Measurements from ENCODE around the gene MST1R. TPM values are rescaled to one million over a fixed set of nuclear protein-coding genes. Genes with fewer than 3 reads are reported as not detected.

Gene MST1R
- polyA plus RNA-seq, 1 experiment: 0.64 TPM

- ChIA-PET POLR2A (interaction anchor here (0.6 kb wide), 1 partner anchor 136 kb away, joined by 3 read pairs; no protein-coding TSS in a partner anchor), CTCF (interaction anchor here (0.6 to 1.5 kb wide), 3 partner anchors 24 to 96 kb away, joined by 3 to 4 read pairs (median 3); partner anchors contain the start of gene INKA1)
- DNase-seq (ENCODE audit: low read depth): no peak
- H3K4me3 ChIP-seq (ENCODE audit: low read depth, low read length): no peak overlapping the region
- TF ChIP-seq, protein P1, sequence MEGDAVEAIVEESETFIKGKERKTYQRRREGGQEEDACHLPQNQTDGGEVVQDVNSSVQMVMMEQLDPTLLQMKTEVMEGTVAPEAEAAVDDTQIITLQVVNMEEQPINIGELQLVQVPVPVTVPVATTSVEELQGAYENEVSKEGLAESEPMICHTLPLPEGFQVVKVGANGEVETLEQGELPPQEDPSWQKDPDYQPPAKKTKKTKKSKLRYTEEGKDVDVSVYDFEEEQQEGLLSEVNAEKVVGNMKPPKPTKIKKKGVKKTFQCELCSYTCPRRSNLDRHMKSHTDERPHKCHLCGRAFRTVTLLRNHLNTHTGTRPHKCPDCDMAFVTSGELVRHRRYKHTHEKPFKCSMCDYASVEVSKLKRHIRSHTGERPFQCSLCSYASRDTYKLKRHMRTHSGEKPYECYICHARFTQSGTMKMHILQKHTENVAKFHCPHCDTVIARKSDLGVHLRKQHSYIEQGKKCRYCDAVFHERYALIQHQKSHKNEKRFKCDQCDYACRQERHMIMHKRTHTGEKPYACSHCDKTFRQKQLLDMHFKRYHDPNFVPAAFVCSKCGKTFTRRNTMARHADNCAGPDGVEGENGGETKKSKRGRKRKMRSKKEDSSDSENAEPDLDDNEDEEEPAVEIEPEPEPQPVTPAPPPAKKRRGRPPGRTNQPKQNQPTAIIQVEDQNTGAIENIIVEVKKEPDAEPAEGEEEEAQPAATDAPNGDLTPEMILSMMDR (IDR thresholded peaks at IDR 0.05; ENCODE audit: insufficient read depth, low read depth, low read length): 0 out of 2 replicates have a peak, but pooled peaks have one; percentile 1
- H3K36me3 ChIP-seq (ENCODE audit: control insufficient read depth, insufficient read depth, low read length): no peaks in the 10 kb centered on the region
- no peaks in the 10 kb centered on the region for H3K27me3 ChIP-seq (ENCODE audit: control insufficient read depth, insufficient read depth, low read length)
Observed at GRCh38 chr3:49899815-49900214, 3.9 kb downstream of the MST1R start.

DNA sequence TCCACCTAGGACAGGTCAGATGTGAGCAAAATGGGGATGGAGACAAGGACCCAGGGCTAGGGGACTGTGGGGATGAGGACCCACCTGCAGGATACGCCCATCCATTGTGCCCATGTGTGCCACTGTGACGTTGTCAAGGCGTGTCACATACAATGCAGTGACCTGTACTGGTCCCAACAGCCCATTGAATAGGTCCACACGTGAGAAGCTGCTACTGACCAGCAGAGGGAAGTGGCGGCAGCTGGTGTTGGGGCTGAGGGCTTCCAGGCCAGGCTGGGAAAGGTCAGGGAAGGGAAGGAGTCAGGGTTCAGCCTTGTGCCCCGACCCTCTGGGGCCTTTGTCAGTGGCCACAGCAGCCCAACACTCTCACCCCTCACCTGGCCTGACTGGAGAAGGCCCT, 4.7 kb downstream of the MST1R start:
- no peak overlapping the region for H3K4me3 ChIP-seq (ENCODE audit: low read depth, low read length)
- POLR2A ChIA-PET: no interaction called here

GRCh38 chr3:49896345-49896744, 7.3 kb downstream of the MST1R start:
- CTCF ChIA-PET: no interaction called here
- Histone ChIP-seq H3K36me3 (ENCODE audit: control insufficient read depth, insufficient read depth, low read length) (no peaks in the 10 kb centered on the region), H3K4me3 (ENCODE audit: low read depth, low read length) (no peak overlapping the region), H3K27me3 (ENCODE audit: control insufficient read depth, insufficient read depth, low read length) (no peaks in the 10 kb centered on the region)
- TF ChIP-seq, protein P1 (IDR thresholded peaks at IDR 0.05; ENCODE audit: insufficient read depth, low read depth, low read length): no peak
- POLR2A ChIA-PET: no interaction called here
- no peak for DNase-seq (ENCODE audit: low read depth)

More for the DNA sequence above, 4.7 kb downstream of the MST1R start:
- CTCF ChIA-PET: interaction anchor here (1.7 kb wide), 1 partner anchor 16 kb away, joined by 3 read pairs; no protein-coding TSS in a partner anchor
- DNase-seq (ENCODE audit: low read depth): no peak
- TF ChIP-seq, protein P1 (IDR thresholded peaks at IDR 0.05; ENCODE audit: insufficient read depth, low read depth, low read length): no peak
- no peaks in the 10 kb centered on the region for H3K36me3 ChIP-seq (ENCODE audit: control insufficient read depth, insufficient read depth, low read length)
- H3K27me3 ChIP-seq (ENCODE audit: control insufficient read depth, insufficient read depth, low read length): no peaks in the 10 kb centered on the region

DNA sequence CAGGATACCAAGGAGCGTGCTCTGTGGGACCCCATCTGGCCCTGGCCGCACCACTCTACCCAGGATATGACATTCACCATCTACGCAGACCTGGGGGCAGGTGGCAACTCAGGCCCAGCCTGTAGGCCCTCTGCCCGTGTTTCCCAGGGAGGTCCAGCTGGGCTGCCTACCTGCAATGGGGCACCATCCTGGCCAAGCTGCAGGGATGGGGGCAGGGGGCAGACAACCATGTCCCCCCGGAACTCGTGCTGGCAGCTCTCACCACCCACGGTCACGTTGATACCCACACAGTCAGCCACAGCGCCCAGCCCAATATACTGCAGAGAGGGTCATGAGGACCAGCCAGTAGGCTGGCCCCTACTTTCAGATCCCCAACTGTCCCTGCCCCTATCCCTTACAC, 7.9 kb downstream of the MST1R start:
- no peak for DNase-seq (ENCODE audit: low read depth)
- Histone ChIP-seq H3K27me3 (ENCODE audit: control insufficient read depth, insufficient read depth, low read length) (no peaks in the 10 kb centered on the region), H3K4me3 (ENCODE audit: low read depth, low read length) (no peak overlapping the region), H3K36me3 (ENCODE audit: control insufficient read depth, insufficient read depth, low read length) (no peaks in the 10 kb centered on the region)
- TF ChIP-seq, protein P1 (IDR thresholded peaks at IDR 0.05; ENCODE audit: insufficient read depth, low read depth, low read length): no peak
- ChIA-PET POLR2A (no interaction called here), CTCF (interaction anchor here (1.1 kb wide), 1 partner anchor 10 kb away, joined by 4 read pairs; no protein-coding TSS in a partner anchor)

- TF ChIP-seq, protein P1 (IDR thresholded peaks at IDR 0.05; ENCODE audit: insufficient read depth, low read depth, low read length): no peak
- ChIA-PET POLR2A (no interaction called here), CTCF (interaction anchor here (1.0 kb wide), 1 partner anchor 8 kb away, joined by 3 read pairs; no protein-coding TSS in a partner anchor)
- Histone ChIP-seq H3K27me3 (ENCODE audit: control insufficient read depth, insufficient read depth, low read length) (no peaks in the 10 kb centered on the region), H3K36me3 (ENCODE audit: control insufficient read depth, insufficient read depth, low read length) (no peaks in the 10 kb centered on the region), H3K4me3 (ENCODE audit: low read depth, low read length) (no peak overlapping the region)
- no peak for DNase-seq (ENCODE audit: low read depth)
Observed at GRCh38 chr3:49889296-49889695, 14.4 kb downstream of the MST1R start.

Data from BJ (cell line).